ENCODE data around the gene DCP1B. TPM values are rescaled to one million over a fixed set of nuclear protein-coding genes. Genes with fewer than 3 reads are reported as not detected.

The DCP1B gene
- polyA plus RNA-seq, 12 donors = 12.0 to 37.8 (median 13.5) TPM; not detected in 1

- DNase-seq = no peak
These were observed 97.7 kb downstream of the DCP1B start for GRCh38 chr12:1906579-1906978.

DNA sequence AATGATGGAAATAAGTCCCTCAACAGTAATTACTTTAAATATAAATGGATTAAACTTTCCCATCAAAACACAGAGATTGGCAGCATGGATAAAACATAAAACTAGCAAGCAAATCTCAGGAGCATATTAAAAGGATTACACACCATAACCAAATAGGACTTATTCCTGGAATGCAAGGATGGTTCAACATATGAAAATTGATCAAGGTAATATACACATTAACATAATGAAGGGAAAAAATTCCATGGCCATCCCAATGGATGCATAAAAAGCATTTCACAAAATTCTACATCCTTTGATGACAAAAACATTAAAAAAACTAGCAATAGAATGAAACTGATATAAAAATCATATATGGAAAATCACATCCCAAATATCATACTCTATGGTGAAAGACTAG lies 99.4 kb downstream of the DCP1B start:
- no peak for DNase-seq

DNA sequence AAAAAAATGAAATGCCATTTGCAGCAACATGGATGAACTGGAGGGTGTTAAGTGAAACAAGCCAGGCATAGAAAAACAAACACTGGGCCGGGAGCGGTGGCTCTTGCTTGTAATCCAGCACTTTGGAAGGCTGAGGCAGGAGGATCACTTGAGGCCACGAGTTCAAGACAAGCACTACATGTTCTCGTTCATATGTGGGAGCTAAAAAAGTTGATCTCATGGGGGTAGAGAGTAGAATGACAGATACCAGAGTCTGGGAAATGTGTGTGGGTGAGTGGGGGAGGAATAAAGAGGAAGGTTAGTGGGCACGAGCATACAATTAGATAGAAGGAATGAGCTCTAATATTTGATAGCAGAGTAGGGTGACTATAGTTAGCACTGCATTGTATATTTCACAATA lies 107.3 kb downstream of the DCP1B start:
- no peak for DNase-seq

Other genes starting within 250 kb of the DCP1B start
- gene LRTM2, start 183.9 kb downstream of the DCP1B start, polyA plus RNA-seq (ENCODE audit: insufficient read length in 12 of 12) = under 1 TPM in 9 of 12 donors, not detected in 3; 0.09 to 0.98 (median 0.20) TPM
- gene CACNA2D4, start 85.8 kb downstream of the DCP1B start, polyA plus RNA-seq (ENCODE audit: insufficient read length in 12 of 12) = 1 to 10 TPM in 9 of 12 donors, under 1 TPM in 1, not detected in 2; 0.97 to 3.8 (median 2.5) TPM
- 1 to 10 TPM in 11 of 12 donors, not detected in 1; 2.3 to 6.7 (median 3.2) TPM for gene CACNA1C, start 48.5 kb upstream of the DCP1B start, polyA plus RNA-seq (ENCODE audit: insufficient read length in 12 of 12)